HG03196 (cell line): Measurements from ENCODE around the gene TBX6.

Source experiments
- ATAC-seq: cut with Tn5 transposase; IDR thresholded peaks from one replicate; pipeline ENCODE4 v1.9.1; 2021; ENCODE audit not compliant: unreplicated experiment

Gene TBX6

DNA sequence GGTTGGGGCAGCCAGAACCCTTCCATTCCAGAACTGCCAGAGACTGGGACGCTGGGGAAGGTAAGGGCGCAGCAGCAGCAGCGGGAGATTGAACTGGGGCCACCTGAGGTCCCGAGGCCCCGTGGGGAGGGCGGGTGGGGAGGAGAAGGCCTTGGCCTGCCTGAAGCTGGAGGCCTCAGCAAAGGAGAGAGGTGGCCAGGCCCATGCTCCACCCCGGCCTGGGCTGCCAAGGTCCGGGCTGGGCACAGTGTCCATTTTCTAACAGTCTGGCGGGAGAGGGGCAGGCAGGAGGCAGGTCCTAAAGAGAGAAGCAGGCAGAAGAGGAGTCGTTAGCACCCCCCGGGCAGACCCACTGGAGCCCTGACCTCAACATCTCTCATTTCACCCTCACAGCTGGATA, 22.7 kb upstream of the TBX6 start:
- no peak for ATAC-seq

DNA sequence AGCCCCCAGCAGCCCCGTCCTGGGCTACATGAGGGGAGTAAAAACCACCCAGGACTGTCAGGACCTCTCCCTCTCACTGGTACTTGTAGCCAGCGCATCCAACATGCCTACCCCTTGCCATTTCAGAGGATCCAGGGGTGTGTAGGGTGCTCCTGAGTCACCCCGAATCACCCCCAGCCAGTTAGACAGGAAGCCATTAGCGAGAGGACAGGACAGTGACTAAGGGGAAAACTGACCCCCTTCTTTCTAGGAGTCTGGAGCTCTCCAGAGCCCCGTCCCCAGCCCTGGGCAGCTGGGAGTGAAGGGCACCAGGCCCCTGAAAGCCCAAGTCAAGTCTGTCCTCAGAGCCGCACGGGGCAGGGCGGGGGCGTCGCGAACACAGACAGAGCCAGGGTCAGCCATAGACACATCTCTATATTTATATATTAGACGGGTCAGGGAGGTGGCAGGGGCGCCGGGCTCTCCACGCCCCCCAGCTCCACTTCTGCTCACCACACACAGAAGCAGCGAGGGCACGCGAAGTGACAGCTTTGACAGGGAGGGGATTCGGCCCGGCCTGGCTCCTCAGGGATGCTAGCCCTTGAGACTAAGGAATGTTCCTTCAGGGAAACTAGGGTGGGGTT, 22.1 kb upstream of the TBX6 start:
- no peak for ATAC-seq

DNA sequence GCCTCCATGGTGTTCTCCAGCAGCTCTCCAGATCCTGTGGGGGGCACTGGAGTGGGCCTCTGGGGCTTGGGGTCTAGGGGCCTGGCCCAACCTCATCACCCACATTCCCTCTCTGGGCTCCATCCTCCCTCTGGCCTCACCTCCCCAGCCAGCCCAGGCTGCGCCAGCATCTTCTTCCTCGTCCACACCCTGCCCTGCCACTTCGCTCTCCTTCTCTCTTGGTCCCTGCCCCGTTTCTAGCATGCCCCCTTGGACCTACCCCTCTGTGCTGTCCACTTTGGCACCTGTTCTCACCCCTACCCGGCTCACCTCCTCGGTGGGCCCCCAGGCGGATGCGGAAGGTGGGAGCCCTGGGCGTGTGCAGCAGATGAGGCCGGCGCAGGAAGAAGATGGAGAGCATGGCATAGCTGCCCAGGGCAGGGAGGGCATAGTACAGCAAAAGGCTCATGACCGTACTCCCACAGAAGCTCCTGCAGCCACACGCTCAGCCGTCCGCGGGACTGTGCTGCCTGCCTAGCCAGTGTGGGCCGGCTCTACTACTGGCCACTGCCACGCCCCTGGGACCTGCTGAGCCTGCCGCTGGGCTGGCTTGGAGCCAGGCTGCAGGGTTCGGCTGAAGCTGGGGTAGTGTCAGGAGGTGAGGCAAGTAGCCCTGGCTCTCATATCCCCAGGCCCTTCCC, 21.4 kb upstream of the TBX6 start, which contains the start of gene GDPD3:
GDPD3 (minus strand) TSS at position 507 of the 680 bp plus-strand sequence; CDS start at position 448, 59 bp downstream.
- ATAC-seq: no peak

DNA sequence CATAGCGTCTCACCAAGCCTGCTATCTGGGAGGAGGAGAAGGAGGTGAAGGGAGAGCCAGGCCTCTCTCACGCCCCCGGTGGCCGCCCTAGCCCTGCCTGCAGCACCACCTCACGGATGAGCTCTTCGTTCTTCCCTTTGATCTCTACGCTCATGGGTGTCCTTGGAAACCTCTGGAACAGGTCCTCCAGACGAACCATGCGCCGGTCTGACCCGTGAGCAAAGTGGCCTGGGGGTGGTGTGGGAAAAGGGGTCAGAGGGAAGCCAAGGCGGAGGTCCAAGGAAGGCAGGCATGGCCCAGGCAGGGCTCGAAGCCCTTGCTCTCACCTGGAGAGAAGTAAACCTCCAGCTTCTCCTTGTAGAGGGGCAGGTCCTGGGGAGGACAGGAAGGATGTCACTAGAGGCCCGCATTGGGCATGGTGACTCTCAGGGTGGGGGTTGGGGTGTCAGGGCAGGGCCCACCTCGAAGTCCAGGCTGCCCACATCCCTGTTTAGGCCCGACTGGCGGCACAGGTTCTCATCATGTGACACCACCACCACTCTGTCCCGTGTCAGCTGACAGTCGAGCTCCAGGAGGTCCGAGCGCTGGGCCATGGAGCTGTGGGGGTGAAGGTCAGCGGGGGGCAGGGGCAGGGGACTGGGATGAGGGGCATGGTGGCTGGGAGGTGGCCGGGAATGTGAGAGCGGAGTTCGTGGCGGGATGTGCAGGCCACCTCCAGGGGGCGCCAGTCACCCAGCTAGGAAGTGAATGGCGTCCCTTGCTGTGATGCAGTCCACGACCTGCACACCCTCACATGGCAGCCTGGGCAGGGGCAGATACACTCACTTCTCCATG, 20.7 kb upstream of the TBX6 start:
- no peak for ATAC-seq

GRCh38 chr16:30110661-30111060, 18.9 kb upstream of the TBX6 start:
- no peak for ATAC-seq

GRCh38 chr16:30108059-30108850, 16.5 kb upstream of the TBX6 start:
- ATAC-seq: no peak

GRCh38 chr16:30104492-30104891, 12.8 kb upstream of the TBX6 start:
- no peak for ATAC-seq

- no peak for ATAC-seq
Measured at GRCh38 chr16:30104090-30104489, 12.4 kb upstream of the TBX6 start.

- ATAC-seq: no peak
Measured at GRCh38 chr16:30096862-30097563, 5.3 kb upstream of the TBX6 start.

DNA sequence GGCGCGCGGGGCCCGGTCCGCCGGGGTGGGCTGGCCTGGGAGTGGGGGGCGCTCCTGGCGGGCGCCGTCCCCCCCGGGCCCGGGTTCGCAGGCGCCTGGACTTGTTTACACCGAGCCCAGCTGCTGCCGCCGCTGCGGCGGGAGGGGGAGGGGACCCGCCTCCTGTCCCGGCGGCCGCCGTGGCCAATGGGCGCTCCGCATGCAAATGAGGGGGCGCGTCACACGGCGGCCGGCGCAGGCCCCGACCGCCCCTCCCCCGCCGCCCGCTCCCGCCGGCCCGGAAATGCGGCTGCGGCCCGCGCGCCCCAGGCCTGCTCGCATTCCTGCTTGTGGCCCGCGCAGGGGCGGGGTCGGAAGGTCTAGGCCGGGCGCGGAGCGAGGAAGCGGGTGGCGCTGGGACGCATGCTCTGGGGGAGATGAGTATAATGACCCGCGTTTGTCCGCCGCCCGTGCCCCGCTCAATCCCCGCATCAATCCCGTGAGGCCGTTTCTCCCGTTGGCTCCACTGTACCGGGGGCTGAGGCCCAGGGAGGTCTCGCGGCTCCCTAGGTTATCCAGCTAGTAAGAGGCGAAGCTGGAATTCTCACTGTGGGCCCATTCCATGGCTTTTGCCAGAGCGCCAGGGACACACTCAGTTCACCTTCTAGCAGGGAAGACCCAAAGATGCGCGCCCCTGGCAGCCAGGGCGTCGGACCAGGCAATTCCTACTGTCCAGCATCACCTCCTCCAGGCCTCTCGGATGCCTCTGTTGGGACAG, 4.6 kb upstream of the TBX6 start, which contains the start of gene YPEL3:
YPEL3 (minus strand) TSS at position 109 of the 757 bp plus-strand sequence. CDS start 731 bp downstream, outside the sequence.
- ATAC-seq: no peak

GRCh38 chr16:30095166-30096078, 3.7 kb upstream of the TBX6 start:
- no peak for ATAC-seq

GRCh38 chr16:30094541-30095165, 2.9 kb upstream of the TBX6 start:
- ATAC-seq: no peak

DNA sequence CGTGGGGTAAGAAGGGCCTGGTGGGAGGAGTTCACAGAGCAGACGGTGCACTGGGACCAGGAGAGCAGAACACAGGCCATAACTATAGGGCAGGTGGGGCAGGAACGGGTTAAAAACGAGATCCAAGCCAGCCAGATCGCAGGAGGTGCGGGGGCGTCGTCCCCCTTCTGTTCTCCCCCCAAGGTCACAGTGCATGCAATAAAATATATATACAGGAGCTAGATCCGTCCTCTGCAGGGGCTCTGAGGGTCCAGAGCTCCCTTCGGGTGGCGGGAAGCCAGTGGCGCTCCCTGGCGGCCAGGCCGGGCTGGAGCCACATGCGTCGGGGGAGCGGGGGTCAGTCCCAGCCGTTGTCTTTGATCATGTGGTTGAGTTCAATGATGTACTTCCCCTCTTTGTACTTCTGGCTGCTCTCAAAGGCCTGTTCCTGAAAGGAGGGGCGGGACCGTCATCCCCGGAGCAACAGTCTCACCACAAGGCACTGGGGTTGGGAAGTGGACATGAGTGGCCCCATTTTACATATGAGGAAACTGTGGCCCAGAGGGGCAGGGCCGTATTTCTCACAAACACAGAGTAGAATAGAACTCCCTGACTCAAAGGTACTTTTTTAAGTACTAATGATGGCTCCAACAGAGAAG, 768 bp upstream of the TBX6 start:
- ATAC-seq: peak; percentile 46

GRCh38 chr16:30090610-30091331, 953 bp downstream of the TBX6 start:
- ATAC-seq: no peak

GRCh38 chr16:30088832-30089624, 2.7 kb downstream of the TBX6 start:
- ATAC-seq: no peak

GRCh38 chr16:30088237-30088831, 3.4 kb downstream of the TBX6 start:
- no peak for ATAC-seq
